HEK293 (cell line): ENCODE data around the gene MATR3.

Experiments
- MZF1 ChIP-seq: fragments of 450-650 bp; formaldehyde crosslinking; IDR thresholded peaks from 2 replicates; pipeline ENCODE4 v1.5.1; 2017; ENCODE audit warnings: missing biosample characterization, missing genetic modification characterization, borderline replicate concordance
- ZBTB7A ChIP-seq: fragments of 450-650 bp; formaldehyde crosslinking; IDR thresholded peaks from 2 replicates; pipeline ENCODE4 v1.5.1; 2016; ENCODE audit warnings: low read depth, missing biosample characterization, missing genetic modification characterization
- TF ChIP-seq, protein P1 (sequence below): fragments of 450-650 bp; formaldehyde crosslinking; IDR thresholded peaks from 2 replicates; pipeline ENCODE4 v1.5.1; 2016; ENCODE audit warnings: missing biosample characterization, missing genetic modification characterization
- TF ChIP-seq, protein P2 (sequence below): fragments of 450-650 bp; formaldehyde crosslinking; IDR thresholded peaks from 2 replicates; pipeline ENCODE4 v1.5.1; 2016; ENCODE audit warnings: missing biosample characterization, missing genetic modification characterization
- TF ChIP-seq, protein P3 (sequence below): fragments of 450-650 bp; formaldehyde crosslinking; IDR thresholded peaks from 2 replicates; pipeline ENCODE4 v1.5.1; 2016; ENCODE audit warnings: missing biosample characterization, missing genetic modification characterization

GRCh38 chr5:139293202-139293506 is 386 bp upstream of the MATR3 start:
- TF ChIP-seq, protein P1, sequence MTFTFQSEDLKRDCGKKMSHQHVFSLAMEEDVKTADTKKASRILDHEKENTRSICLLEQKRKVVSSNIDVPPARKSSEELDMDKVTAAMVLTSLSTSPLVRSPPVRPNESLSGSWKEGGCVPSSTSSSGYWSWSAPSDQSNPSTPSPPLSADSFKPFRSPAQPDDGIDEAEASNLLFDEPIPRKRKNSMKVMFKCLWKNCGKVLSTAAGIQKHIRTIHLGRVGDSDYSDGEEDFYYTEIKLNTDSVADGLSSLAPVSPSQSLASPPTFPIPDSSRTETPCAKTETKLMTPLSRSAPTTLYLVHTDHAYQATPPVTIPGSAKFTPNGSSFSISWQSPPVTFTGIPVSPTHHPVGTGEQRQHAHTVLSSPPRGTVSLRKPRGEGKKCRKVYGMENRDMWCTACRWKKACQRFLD (tag by site-specific recombination): no peak
- TF ChIP-seq, protein P2, sequence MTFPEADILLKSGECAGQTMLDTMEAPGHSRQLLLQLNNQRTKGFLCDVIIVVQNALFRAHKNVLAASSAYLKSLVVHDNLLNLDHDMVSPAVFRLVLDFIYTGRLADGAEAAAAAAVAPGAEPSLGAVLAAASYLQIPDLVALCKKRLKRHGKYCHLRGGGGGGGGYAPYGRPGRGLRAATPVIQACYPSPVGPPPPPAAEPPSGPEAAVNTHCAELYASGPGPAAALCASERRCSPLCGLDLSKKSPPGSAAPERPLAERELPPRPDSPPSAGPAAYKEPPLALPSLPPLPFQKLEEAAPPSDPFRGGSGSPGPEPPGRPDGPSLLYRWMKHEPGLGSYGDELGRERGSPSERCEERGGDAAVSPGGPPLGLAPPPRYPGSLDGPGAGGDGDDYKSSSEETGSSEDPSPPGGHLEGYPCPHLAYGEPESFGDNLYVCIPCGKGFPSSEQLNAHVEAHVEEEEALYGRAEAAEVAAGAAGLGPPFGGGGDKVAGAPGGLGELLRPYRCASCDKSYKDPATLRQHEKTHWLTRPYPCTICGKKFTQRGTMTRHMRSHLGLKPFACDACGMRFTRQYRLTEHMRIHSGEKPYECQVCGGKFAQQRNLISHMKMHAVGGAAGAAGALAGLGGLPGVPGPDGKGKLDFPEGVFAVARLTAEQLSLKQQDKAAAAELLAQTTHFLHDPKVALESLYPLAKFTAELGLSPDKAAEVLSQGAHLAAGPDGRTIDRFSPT (tag by site-specific recombination): no peak
- TF ChIP-seq, protein P3, sequence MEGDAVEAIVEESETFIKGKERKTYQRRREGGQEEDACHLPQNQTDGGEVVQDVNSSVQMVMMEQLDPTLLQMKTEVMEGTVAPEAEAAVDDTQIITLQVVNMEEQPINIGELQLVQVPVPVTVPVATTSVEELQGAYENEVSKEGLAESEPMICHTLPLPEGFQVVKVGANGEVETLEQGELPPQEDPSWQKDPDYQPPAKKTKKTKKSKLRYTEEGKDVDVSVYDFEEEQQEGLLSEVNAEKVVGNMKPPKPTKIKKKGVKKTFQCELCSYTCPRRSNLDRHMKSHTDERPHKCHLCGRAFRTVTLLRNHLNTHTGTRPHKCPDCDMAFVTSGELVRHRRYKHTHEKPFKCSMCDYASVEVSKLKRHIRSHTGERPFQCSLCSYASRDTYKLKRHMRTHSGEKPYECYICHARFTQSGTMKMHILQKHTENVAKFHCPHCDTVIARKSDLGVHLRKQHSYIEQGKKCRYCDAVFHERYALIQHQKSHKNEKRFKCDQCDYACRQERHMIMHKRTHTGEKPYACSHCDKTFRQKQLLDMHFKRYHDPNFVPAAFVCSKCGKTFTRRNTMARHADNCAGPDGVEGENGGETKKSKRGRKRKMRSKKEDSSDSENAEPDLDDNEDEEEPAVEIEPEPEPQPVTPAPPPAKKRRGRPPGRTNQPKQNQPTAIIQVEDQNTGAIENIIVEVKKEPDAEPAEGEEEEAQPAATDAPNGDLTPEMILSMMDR (tag by site-specific recombination): no peak
- TF ChIP-seq MZF1 (peak; percentile 93), ZBTB7A (tag by site-specific recombination) (no peak)
